ENCODE results near the gene MTG2.

MTG2 gene

DNA sequence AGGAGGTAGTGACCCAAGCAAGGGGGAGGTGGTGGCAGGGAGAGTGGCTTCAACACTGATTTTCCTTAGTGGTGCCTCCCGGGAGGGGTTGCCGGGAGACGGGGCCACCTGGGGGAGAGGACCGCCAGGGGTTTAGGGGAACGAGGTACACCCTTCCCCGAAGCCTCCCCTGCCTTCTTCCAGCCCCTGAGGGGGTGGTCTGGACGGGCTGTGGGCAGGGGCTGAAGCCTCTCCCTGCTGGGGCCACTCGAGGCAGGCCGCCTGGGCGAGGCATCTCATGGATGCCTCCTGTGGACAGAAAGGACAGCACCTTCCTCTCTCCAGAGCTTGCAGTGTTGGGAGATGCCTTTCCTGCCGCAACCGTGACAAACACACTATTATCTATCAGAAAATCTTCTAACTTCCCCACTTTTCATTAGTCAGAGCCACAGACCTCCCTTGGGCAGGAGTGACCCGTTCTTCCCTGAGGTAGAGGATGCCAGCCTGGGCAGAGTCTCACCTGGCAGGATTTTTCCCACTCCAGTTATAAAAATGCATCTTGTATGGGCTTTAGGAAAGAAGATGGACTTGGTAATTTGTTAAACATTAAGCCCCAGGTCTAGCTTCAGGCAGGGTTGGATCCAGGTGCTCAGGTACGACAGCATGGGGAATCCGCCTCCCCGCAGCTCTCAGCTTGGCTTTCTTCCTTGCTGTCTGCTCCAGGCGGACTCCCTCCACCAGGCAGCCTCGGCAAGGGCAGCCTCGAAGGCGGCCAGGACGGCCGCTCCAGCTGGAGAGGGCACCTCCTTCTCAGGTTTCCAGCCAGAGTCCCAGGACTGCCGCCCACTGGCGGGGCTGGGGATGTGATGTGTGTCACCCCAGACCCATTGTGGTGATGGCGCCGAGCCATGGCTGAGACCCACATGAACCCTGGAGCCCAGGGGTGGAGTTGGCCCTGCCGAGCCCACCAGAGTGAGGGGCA lies 26.2 kb downstream of the MTG2 start:
- Mint-ChIP-seq H3K4me3 (no peak overlapping the region), H3K27me3 (ENCODE audit: low read depth) (peaks cover 24% of the 10 kb centered on the region), H3K36me3 (ENCODE audit: low read depth) (no peaks in the 10 kb centered on the region), H3K27ac (no peak overlapping the region), H3K4me1 (no peaks in the 10 kb centered on the region), H3K9me3 (no peaks in the 10 kb centered on the region)
- TF ChIP-seq, protein P1, sequence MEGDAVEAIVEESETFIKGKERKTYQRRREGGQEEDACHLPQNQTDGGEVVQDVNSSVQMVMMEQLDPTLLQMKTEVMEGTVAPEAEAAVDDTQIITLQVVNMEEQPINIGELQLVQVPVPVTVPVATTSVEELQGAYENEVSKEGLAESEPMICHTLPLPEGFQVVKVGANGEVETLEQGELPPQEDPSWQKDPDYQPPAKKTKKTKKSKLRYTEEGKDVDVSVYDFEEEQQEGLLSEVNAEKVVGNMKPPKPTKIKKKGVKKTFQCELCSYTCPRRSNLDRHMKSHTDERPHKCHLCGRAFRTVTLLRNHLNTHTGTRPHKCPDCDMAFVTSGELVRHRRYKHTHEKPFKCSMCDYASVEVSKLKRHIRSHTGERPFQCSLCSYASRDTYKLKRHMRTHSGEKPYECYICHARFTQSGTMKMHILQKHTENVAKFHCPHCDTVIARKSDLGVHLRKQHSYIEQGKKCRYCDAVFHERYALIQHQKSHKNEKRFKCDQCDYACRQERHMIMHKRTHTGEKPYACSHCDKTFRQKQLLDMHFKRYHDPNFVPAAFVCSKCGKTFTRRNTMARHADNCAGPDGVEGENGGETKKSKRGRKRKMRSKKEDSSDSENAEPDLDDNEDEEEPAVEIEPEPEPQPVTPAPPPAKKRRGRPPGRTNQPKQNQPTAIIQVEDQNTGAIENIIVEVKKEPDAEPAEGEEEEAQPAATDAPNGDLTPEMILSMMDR (IDR thresholded peaks at IDR 0.05; ENCODE audit: unreplicated experiment in 3 of 3) = no peak

DNA sequence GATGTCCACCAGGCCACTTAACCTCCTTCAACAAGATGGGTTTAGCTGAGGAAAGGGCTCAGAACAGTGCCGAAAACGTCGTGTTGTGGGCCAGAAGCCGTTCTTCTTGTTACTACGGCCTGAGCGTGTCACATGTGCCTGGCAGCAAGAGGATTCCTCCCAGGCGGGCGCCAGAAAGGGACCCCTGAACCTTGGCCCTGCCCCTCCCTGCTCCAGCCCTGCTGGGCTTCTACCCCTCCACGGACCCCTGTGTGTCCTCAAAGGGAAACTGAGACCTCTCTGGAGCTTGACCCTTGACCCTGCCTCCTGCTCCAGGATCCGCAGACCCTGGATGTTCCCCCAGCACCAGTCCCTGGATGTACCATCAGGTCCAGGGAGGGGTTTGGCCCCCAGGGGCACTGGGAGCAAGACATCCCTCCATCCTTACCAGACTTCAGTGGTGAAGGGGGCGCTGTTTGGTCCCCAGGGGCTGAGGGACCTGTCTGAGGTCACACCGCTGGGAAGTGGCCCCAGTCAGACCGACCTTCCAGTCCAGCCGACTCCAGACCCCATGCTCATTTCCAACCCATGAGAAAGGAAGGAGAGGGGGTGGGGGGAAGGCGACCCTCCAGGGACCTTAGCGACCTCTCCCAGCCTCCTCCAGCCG lies 27.1 kb downstream of the MTG2 start:
- Mint-ChIP-seq H3K9me3 (no peaks in the 10 kb centered on the region), H3K27ac (no peak overlapping the region), H3K4me3 (no peak overlapping the region), H3K4me1 (no peaks in the 10 kb centered on the region), H3K27me3 (ENCODE audit: low read depth) (peaks cover 33% of the 10 kb centered on the region), H3K36me3 (ENCODE audit: low read depth) (no peaks in the 10 kb centered on the region)
- TF ChIP-seq, protein P1 (IDR thresholded peaks at IDR 0.05; ENCODE audit: unreplicated experiment in 3 of 3) = no peak

DNA sequence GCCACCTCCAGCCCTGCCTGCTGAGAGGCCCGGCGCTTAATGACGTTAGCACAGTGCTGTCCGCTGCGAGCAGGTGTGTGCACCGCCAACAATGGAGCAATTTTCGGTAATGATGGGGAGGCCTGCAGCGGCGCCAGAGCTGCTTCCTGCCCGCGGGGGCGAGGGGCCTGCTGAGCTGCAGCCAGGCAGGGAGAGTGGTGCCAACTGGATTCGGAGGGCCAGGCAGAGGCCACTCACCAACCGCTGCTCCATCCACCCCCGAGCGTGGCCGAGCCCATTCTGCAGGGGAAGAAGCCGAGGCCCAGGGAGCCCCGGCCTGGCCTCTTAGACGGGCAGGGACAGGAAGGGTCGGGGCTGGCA lies 27.6 kb downstream of the MTG2 start:
- TF ChIP-seq, protein P1 (IDR thresholded peaks at IDR 0.05; ENCODE audit: unreplicated experiment in 3 of 3) = no peak
- Mint-ChIP-seq H3K4me3 (no peak overlapping the region), H3K9me3 (no peaks in the 10 kb centered on the region), H3K27me3 (ENCODE audit: low read depth) (peaks cover 38% of the 10 kb centered on the region), H3K27ac (no peak overlapping the region), H3K36me3 (ENCODE audit: low read depth) (no peaks in the 10 kb centered on the region), H3K4me1 (no peaks in the 10 kb centered on the region)

DNA sequence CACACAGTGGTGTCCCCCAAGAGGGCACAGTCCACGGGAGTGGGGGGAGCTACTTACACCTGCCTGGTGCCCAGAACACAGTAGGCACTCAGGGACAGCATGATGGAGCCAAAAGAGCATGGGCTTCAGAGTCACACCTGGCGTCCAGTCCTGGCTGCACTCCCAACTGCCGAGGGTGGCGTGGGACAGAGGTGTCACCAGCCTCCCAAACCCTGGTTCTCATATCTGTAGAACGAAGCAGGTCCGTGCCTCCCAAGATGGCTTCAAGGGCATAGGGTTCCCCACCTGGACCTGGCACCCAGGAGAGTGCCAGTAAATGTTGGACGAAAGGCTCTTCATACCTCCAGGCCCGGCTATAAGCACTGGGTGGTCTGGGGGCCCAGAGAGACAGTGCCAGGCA lies 28.4 kb downstream of the MTG2 start:
- no peaks in the 10 kb centered on the region for H3K4me1 Mint-ChIP-seq
- no peaks in the 10 kb centered on the region for H3K9me3 Mint-ChIP-seq
- TF ChIP-seq, protein P1 (IDR thresholded peaks at IDR 0.05; ENCODE audit: unreplicated experiment in 3 of 3) = no peak

DNA sequence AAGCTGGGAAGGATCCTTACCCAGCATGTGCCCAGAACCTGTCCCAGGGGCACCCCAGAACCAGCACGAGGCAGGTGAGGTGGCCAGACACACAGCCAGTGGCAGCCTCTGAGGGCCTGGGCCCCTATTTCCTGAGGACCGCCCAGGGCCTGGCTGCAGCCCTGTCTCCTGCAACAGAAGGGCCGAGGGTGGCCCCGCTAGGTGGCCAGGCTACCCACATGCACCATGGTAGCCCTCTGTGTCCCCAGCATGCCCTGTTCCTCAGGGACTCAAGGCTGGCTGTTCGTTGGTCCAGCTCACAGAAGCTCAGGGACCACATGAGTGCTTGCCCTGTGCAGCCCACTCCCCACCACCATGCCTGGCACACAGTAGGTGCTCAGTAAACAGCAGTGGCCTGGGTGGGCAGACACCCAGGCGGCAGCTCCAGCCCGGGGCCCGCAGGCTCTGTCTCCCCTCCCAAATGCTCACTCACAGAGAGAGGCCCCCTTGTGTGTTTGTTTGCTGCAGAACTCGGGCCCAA lies 29.0 kb downstream of the MTG2 start:
- Mint-ChIP-seq H3K9me3 (no peaks in the 10 kb centered on the region), H3K27ac (no peak overlapping the region), H3K4me1 (no peaks in the 10 kb centered on the region), H3K4me3 (no peak overlapping the region), H3K36me3 (ENCODE audit: low read depth) (no peaks in the 10 kb centered on the region), H3K27me3 (ENCODE audit: low read depth) (peaks cover 47% of the 10 kb centered on the region)
- TF ChIP-seq, protein P1 (IDR thresholded peaks at IDR 0.05; ENCODE audit: unreplicated experiment in 3 of 3) = no peak

More for the DNA sequence above, 28.4 kb downstream of the MTG2 start:
- Mint-ChIP-seq H3K27ac (no peak overlapping the region), H3K36me3 (ENCODE audit: low read depth) (no peaks in the 10 kb centered on the region), H3K4me3 (no peak overlapping the region), H3K27me3 (ENCODE audit: low read depth) (peaks cover 43% of the 10 kb centered on the region)

Data from nephron (organoid).